ENCODE measurements around the gene KIF13A.
A peak's percentile ranks its signal among the peaks of the same experiment; 100 is the strongest.
"Not testable (repeated sequence)": the region's sequence is repeated elsewhere in the genome, so short reads cannot be mapped to it uniquely, and the experiment has no call there.

Gene KIF13A

DNA sequence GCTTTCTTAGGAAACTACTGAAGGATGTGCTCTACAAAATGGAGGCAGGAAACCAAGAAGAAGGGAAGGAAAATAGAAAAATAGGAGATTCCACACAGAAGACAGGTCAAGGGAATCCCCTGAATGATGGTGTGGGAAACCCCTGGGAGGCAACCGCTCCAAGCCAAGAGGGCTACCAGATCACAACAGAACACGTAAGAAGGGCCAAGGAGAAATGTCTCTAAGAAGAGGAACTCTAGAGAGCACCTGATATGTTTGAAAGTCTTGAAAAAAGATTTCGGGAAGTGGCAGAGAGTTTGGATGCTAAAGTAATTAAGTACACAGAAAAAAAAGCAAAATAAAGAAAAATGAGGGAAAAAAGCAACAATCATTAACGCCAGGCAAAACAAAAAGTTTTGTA, 7.1 kb downstream of the KIF13A start:
- no peak overlapping the region for H3K9ac ChIP-seq (ENCODE audit: low read length)
- no peak overlapping the region for H3K4me3 ChIP-seq (ENCODE audit: low read depth in 1 of 2, low read length in 2 of 2)
- H3K9me3 ChIP-seq (ENCODE audit: low read length): no peaks in the 10 kb centered on the region
- peaks cover 8% of the 10 kb centered on the region for H3K36me3 ChIP-seq (ENCODE audit: insufficient read depth, low read length)
- no peaks in the 10 kb centered on the region for H3K27me3 ChIP-seq (ENCODE audit: control insufficient read depth in 1 of 2, insufficient read depth in 2 of 2, low read length in 2 of 2)
- no peak overlapping the region for H3K27ac ChIP-seq (ENCODE audit: low read depth, low read length)
- H3K4me1 ChIP-seq (ENCODE audit: insufficient read depth, low read length): peaks cover 20% of the 10 kb centered on the region

- Histone ChIP-seq H3K36me3 (ENCODE audit: insufficient read depth, low read length) (peaks cover 8% of the 10 kb centered on the region), H3K4me3 (ENCODE audit: low read depth in 1 of 2, low read length in 2 of 2) (no peak overlapping the region), H3K27ac (ENCODE audit: low read depth, low read length) (no peak overlapping the region), H3K27me3 (ENCODE audit: control insufficient read depth in 1 of 2, insufficient read depth in 2 of 2, low read length in 2 of 2) (no peaks in the 10 kb centered on the region), H3K4me1 (ENCODE audit: insufficient read depth, low read length) (peaks cover 19% of the 10 kb centered on the region), H3K9me3 (ENCODE audit: low read length) (no peaks in the 10 kb centered on the region), H3K9ac (ENCODE audit: low read length) (no peak overlapping the region)
Measured at GRCh38 chr6:17979479-17979878, 8.0 kb downstream of the KIF13A start.

GRCh38 chr6:17976258-17976657, 11.2 kb downstream of the KIF13A start:
- not testable (repeated sequence) for H3K27ac ChIP-seq (ENCODE audit: low read depth, low read length); H3K9me3 ChIP-seq (ENCODE audit: low read length); H3K9ac ChIP-seq (ENCODE audit: low read length); H3K36me3 ChIP-seq (ENCODE audit: insufficient read depth, low read length); H3K4me3 ChIP-seq (ENCODE audit: low read depth in 1 of 2, low read length in 2 of 2); H3K27me3 ChIP-seq (ENCODE audit: control insufficient read depth in 1 of 2, insufficient read depth in 2 of 2, low read length in 2 of 2)
- H3K4me1 ChIP-seq (ENCODE audit: insufficient read depth, low read length): peaks cover 38% of the 10 kb centered on the region

- no peaks in the 10 kb centered on the region for H3K27me3 ChIP-seq (ENCODE audit: control insufficient read depth in 1 of 2, insufficient read depth in 2 of 2, low read length in 2 of 2)
- H3K27ac ChIP-seq (ENCODE audit: low read depth, low read length): no peak overlapping the region
- H3K4me3 ChIP-seq (ENCODE audit: low read depth in 1 of 2, low read length in 2 of 2): no peak overlapping the region
- peaks cover 39% of the 10 kb centered on the region for H3K4me1 ChIP-seq (ENCODE audit: insufficient read depth, low read length)
- no peaks in the 10 kb centered on the region for H3K36me3 ChIP-seq (ENCODE audit: insufficient read depth, low read length)
- no peak overlapping the region for H3K9ac ChIP-seq (ENCODE audit: low read length)
- no peaks in the 10 kb centered on the region for H3K9me3 ChIP-seq (ENCODE audit: low read length)
Measured at GRCh38 chr6:17974570-17975368, 12.7 kb downstream of the KIF13A start.

DNA sequence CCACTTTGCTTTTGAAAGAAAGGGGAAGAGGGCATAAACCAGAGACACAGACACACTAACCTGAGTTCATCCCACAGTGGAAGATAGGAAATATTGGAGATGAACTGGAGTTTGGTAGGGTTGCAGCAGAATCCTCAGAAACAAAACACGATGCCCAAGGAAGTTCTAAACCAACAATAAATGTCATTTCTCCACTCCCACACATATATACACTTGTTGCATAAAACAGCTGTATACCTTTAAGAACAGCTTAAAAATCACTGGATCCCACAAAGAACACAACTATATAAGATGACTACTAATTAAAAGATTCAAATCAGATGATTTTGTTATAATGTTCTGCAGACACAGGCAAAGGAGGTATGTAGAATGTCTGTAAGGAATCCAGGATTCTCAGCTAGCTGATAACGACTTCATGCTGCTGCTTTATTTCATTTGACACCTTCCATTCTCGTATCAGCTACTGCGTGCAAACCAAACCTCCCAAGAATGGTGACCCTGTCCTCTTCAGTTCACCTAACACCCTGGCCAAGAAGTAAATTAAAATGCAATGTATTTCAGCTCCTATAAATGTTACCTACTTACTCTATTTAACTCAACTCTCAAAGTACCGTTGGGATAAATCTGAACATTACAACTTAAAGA, 14.3 kb downstream of the KIF13A start:
- Histone ChIP-seq H3K9me3 (ENCODE audit: low read length) (no peaks in the 10 kb centered on the region), H3K27ac (ENCODE audit: low read depth, low read length) (peak overlapping the region; percentile 28), H3K27me3 (ENCODE audit: control insufficient read depth in 1 of 2, insufficient read depth in 2 of 2, low read length in 2 of 2) (no peaks in the 10 kb centered on the region), H3K9ac (ENCODE audit: low read length) (peak overlapping the region; percentile 26), H3K4me3 (ENCODE audit: low read depth in 1 of 2, low read length in 2 of 2) (no peak overlapping the region), H3K4me1 (ENCODE audit: insufficient read depth, low read length) (peaks cover 49% of the 10 kb centered on the region), H3K36me3 (ENCODE audit: insufficient read depth, low read length) (no peaks in the 10 kb centered on the region)

DNA sequence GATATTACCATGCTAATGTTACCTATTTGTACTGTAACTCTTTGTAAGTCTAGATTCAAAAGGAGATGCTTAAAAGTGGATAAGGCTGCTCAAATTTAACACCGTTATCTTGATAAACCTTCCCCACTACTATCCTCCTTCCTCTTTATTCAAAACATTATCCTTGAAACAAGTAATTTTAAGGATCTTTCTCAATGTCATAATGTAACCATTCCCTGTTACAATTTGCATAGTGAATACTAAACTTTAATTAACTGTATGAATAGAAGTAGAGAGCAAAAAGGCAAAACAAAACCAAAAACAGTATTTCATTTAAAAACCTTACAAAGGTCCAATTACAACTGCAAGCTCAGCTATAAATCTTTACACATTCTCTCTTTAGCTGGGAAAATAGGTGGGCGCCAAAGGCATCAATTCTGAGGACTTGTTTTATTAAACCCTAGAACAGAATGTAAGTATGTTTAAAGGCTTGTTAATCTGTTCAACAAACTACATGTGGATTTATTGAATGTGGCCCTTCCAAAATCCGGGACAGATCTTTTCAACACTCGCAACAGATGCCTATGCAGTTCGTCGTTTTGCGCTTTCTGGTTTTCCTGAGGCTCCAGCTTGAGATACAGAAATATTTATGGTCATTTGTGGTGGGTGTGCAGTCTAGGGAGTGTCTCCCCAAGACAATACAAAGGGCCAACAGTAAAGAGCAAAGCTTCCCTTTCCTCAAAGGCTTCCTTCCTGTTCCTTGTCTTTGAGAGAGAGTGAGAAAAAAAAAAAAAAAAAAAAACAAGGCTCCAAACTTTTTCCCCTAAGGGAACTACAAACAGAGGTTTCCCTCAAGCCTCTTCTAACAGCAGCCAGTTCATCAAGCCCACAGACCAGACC, 15.1 kb downstream of the KIF13A start:
- Histone ChIP-seq H3K9me3 (ENCODE audit: low read length) (no peaks in the 10 kb centered on the region), H3K4me3 (ENCODE audit: low read depth in 1 of 2, low read length in 2 of 2) (no peak overlapping the region), H3K27ac (ENCODE audit: low read depth, low read length) (peak overlapping the region; percentile 28), H3K27me3 (ENCODE audit: control insufficient read depth in 1 of 2, insufficient read depth in 2 of 2, low read length in 2 of 2) (no peaks in the 10 kb centered on the region), H3K9ac (ENCODE audit: low read length) (peak overlapping the region; percentile 26), H3K4me1 (ENCODE audit: insufficient read depth, low read length) (peaks cover 51% of the 10 kb centered on the region), H3K36me3 (ENCODE audit: insufficient read depth, low read length) (no peaks in the 10 kb centered on the region)

DNA sequence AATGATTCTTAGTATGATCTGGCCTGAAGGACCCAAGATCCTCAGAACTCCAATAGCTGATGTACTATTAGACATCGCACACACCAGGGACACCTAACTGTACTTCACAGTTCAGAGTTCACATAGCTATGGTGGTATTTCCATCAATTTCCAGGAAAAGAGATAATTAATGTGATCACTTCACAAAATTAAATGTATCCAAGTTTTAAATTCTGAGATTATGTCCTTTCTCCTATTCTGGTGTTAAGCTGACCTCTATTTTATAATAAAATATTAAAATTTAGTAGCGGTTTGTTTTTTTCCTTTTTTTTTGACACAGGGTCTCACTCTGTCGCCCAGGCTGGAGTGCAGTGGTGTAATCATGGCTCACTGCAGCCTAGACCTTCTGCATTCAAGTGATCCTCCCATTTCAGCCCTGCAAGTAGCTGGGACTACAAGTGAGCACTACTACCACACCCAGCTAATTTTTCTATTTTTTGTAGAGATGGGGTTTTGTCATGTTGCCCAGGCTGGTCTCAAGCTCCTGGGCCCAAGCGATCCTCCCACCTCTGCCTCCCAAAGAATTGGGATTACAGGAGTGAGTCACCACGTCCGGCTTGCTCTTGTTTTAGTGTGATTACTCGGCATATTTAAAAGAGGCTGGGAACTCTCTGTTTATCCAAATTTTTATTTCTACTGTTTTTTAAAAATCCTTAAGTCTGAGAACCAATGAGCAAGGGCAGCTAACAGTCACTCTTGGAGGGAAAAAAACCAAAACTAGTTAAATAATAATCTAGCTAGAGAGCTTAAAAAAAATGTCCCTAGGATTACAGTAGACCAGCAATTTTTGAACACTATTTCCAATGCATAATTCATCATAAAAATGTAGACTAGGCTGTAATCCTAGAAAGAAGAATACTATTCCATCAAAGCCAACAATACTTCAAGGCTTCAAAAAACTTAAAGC, 16.0 kb downstream of the KIF13A start:
- H3K9ac ChIP-seq (ENCODE audit: low read length): no peak overlapping the region
- peak overlapping the region; percentile 28 for H3K27ac ChIP-seq (ENCODE audit: low read depth, low read length)
- no peaks in the 10 kb centered on the region for H3K36me3 ChIP-seq (ENCODE audit: insufficient read depth, low read length)
- H3K4me3 ChIP-seq (ENCODE audit: low read depth in 1 of 2, low read length in 2 of 2): no peak overlapping the region
- H3K4me1 ChIP-seq (ENCODE audit: insufficient read depth, low read length): peaks cover 51% of the 10 kb centered on the region
- no peaks in the 10 kb centered on the region for H3K27me3 ChIP-seq (ENCODE audit: control insufficient read depth in 1 of 2, insufficient read depth in 2 of 2, low read length in 2 of 2)
- H3K9me3 ChIP-seq (ENCODE audit: low read length): no peaks in the 10 kb centered on the region

DNA sequence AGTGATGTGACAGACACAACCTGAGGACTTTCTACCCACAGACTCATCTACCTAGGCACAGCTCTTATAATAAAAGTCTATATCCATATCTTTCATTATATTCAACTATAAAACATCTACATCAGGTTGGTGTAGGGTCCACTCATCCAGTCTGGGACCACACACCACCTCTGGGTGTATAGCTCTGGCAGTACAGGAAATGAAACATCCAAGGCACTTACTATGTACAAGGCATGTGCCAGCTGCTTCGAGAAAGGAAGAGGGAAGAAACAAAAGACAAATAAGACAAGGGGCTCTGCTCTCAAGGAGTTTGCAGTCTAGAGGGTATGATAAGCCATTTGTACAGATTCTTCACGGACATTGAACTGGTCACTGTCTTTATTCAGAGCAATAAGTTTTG, 18.6 kb downstream of the KIF13A start:
- no peaks in the 10 kb centered on the region for H3K36me3 ChIP-seq (ENCODE audit: insufficient read depth, low read length)
- H3K9ac ChIP-seq (ENCODE audit: low read length): no peak overlapping the region
- H3K9me3 ChIP-seq (ENCODE audit: low read length): no peaks in the 10 kb centered on the region
- peaks cover 50% of the 10 kb centered on the region for H3K4me1 ChIP-seq (ENCODE audit: insufficient read depth, low read length)
- H3K4me3 ChIP-seq (ENCODE audit: low read depth in 1 of 2, low read length in 2 of 2): no peak overlapping the region
- no peak overlapping the region for H3K27ac ChIP-seq (ENCODE audit: low read depth, low read length)
- no peaks in the 10 kb centered on the region for H3K27me3 ChIP-seq (ENCODE audit: control insufficient read depth in 1 of 2, insufficient read depth in 2 of 2, low read length in 2 of 2)

DNA sequence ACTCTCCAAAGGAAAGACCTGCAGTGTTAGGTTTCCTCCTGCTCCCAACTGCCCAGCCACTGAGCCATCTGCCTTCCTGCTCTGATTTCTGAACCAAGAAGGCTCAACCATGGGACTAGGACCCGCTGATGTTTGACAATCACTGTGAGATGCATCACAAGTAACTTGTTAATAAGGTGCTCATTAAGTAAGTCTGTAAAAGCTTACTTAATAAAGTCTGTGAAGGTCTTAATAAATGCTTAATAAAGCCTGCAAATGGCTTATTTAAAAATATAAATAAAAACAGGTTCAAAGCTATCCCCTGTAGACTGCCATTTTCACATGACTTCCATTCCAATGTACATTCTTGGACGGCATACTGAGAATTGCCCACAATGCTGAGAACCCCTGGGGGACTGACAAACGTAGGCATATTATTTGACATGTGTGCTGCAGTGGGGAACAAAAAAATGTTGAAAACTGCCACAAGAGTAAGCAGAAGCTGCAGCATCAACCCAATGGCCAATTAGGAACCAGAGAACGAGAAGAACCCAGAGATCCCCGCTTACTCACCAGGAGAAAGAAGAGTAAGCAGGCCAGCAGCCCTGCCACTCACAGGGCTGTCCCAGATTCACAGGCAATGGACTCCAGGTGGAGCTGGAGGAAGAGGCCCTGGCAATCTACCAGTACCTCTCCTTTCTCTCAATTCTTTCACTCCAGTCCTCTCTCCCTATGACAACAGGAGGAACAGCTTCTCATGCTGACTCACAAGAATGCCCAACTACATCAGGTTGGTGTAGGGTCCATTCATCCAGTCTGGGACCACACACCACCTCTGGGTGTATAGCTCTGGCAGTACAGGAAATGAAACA, 19.5 kb downstream of the KIF13A start:
- H3K4me1 ChIP-seq (ENCODE audit: insufficient read depth, low read length): peaks cover 41% of the 10 kb centered on the region
- H3K9me3 ChIP-seq (ENCODE audit: low read length): no peaks in the 10 kb centered on the region
- H3K36me3 ChIP-seq (ENCODE audit: insufficient read depth, low read length): no peaks in the 10 kb centered on the region
- H3K27me3 ChIP-seq (ENCODE audit: control insufficient read depth in 1 of 2, insufficient read depth in 2 of 2, low read length in 2 of 2): no peaks in the 10 kb centered on the region
- H3K9ac ChIP-seq (ENCODE audit: low read length): no peak overlapping the region
- no peak overlapping the region for H3K4me3 ChIP-seq (ENCODE audit: low read depth in 1 of 2, low read length in 2 of 2)
- no peak overlapping the region for H3K27ac ChIP-seq (ENCODE audit: low read depth, low read length)

DNA sequence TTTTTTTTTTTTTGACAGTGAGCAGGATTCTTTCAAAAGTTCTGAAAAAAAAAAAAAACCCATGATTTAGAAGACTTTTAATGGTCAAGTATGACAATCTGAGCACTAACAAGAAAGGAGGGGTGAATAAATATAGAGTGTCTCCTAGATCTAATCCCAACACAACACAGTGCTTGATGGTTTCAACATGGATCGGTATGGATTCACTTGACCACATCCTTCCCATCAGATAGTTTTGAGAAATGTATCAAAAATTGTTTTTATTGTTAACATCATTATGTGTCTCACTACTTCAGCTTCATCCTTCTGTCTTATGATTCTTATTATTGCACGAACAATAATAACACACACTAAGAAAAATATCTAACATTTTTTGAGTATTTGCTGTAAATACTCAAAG, 21.0 kb downstream of the KIF13A start:
- H3K9me3 ChIP-seq (ENCODE audit: low read length): no peaks in the 10 kb centered on the region
- H3K27me3 ChIP-seq (ENCODE audit: control insufficient read depth in 1 of 2, insufficient read depth in 2 of 2, low read length in 2 of 2): no peaks in the 10 kb centered on the region
- H3K4me1 ChIP-seq (ENCODE audit: insufficient read depth, low read length): peaks cover 41% of the 10 kb centered on the region
- H3K36me3 ChIP-seq (ENCODE audit: insufficient read depth, low read length): no peaks in the 10 kb centered on the region
- no peak overlapping the region for H3K9ac ChIP-seq (ENCODE audit: low read length)
- no peak overlapping the region for H3K27ac ChIP-seq (ENCODE audit: low read depth, low read length)
- no peak overlapping the region for H3K4me3 ChIP-seq (ENCODE audit: low read depth in 1 of 2, low read length in 2 of 2)
